ENCODE measurements around the gene RCE1. TPM values are rescaled to one million over a fixed set of nuclear protein-coding genes. Genes with fewer than 3 reads are reported as not detected.

The RCE1 gene
- total RNA-seq, 1 experiment from 2014 or later = 23.5 TPM

DNA sequence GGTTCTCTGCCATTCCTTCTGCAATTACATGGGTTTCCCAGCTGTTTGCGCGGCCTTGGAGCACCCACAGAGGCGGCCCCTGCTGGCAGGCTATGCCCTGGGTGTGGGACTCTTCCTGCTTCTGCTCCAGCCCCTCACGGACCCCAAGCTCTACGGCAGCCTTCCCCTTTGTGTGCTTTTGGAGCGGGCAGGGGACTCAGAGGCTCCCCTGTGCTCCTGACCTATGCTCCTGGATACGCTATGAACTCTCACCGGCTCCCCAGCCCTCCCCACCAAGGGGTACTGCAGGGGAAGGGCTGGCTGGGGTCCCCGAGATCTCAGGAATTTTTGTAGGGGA, 2.6 kb downstream of the RCE1 start:
- BruUV-seq (replicated peaks) = no TSS peak
- CTCF ChIA-PET = interaction anchor here (0.8 to 1.0 kb wide), 2 partner anchors 10 to 303 kb away, joined by 4 to 5 read pairs; no protein-coding TSS in a partner anchor
- H3K4me3 Mint-ChIP-seq (ENCODE audit: low read depth, unreplicated experiment) = no peak overlapping the region
- peaks cover 75% of the 10 kb centered on the region for H3K36me3 Mint-ChIP-seq (ENCODE audit: insufficient read depth, unreplicated experiment)
- H3K27ac Mint-ChIP-seq (ENCODE audit: unreplicated experiment) = no peak overlapping the region
- H3K9me3 Mint-ChIP-seq (ENCODE audit: low read depth, unreplicated experiment) = no peaks in the 10 kb centered on the region
- no peak for DNase-seq
- H3K4me1 Mint-ChIP-seq (ENCODE audit: low read depth, unreplicated experiment) = peaks cover 24% of the 10 kb centered on the region
- intact Hi-C loops (cut with micrococcal nuclease; ENCODE audit: unreplicated experiment) = no loop called here
- TF ChIP-seq, protein P1, sequence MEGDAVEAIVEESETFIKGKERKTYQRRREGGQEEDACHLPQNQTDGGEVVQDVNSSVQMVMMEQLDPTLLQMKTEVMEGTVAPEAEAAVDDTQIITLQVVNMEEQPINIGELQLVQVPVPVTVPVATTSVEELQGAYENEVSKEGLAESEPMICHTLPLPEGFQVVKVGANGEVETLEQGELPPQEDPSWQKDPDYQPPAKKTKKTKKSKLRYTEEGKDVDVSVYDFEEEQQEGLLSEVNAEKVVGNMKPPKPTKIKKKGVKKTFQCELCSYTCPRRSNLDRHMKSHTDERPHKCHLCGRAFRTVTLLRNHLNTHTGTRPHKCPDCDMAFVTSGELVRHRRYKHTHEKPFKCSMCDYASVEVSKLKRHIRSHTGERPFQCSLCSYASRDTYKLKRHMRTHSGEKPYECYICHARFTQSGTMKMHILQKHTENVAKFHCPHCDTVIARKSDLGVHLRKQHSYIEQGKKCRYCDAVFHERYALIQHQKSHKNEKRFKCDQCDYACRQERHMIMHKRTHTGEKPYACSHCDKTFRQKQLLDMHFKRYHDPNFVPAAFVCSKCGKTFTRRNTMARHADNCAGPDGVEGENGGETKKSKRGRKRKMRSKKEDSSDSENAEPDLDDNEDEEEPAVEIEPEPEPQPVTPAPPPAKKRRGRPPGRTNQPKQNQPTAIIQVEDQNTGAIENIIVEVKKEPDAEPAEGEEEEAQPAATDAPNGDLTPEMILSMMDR (IDR thresholded peaks at IDR 0.05; ENCODE audit: unreplicated experiment) = no peak
- no peaks in the 10 kb centered on the region for H3K27me3 Mint-ChIP-seq (ENCODE audit: unreplicated experiment)

GRCh38 chr11:66846671-66847091, 3.4 kb downstream of the RCE1 start:
- BruUV-seq (replicated peaks) = no TSS peak
- no peak for DNase-seq
- TF ChIP-seq, protein P1 (IDR thresholded peaks at IDR 0.05; ENCODE audit: unreplicated experiment) = no peak
- CTCF ChIA-PET = interaction anchor here (1.0 kb wide), 1 partner anchor 9 kb away, joined by 5 read pairs; no protein-coding TSS in a partner anchor
- Mint-ChIP-seq H3K4me3 (ENCODE audit: low read depth, unreplicated experiment) (no peak overlapping the region), H3K36me3 (ENCODE audit: insufficient read depth, unreplicated experiment) (peaks cover 75% of the 10 kb centered on the region), H3K27me3 (ENCODE audit: unreplicated experiment) (no peaks in the 10 kb centered on the region), H3K27ac (ENCODE audit: unreplicated experiment) (no peak overlapping the region), H3K9me3 (ENCODE audit: low read depth, unreplicated experiment) (no peaks in the 10 kb centered on the region), H3K4me1 (ENCODE audit: low read depth, unreplicated experiment) (peaks cover 17% of the 10 kb centered on the region)
- intact Hi-C loops (cut with micrococcal nuclease; ENCODE audit: unreplicated experiment) = no loop called here

DNA sequence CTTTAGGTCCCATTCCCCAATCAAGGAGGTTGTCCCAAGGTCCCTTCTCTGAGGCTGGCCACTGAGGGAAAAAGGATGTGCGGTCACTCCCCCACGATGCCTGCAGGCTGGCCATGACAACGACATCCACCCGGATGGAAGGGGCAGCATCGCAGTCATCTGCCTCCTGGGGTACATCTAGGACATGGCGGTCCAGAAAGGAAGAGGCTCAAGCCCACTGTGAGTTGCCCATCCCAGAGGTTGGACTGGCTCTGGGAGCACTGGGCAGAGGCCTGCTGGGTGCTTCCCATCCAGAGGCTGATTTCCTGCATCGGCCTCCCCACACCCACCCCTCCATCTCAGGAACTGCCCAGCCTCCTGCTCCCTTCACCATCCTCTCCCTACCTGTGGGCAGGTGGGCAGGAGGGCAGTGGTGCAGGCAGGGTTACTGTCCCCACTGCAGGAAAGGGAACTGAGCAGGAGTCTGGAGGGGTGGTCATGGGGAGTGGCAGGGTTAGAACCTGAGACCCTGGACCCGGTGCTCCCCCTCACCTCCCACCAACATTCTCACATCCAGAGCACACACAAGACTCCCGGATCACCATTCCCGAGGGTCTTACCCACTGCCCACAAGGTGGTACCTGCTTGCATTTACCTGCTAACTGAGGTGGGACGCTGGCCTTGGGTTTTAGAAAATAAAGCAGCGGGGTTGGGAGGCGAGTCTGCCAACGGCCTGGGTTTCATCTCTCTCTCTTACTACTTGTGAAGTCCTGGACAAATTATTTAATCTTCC, 4.4 kb downstream of the RCE1 start:
- intact Hi-C loops (cut with micrococcal nuclease; ENCODE audit: unreplicated experiment) = no loop called here
- BruUV-seq (replicated peaks) = no TSS peak
- peaks cover 71% of the 10 kb centered on the region for H3K36me3 Mint-ChIP-seq (ENCODE audit: insufficient read depth, unreplicated experiment)
- H3K27me3 Mint-ChIP-seq (ENCODE audit: unreplicated experiment) = no peaks in the 10 kb centered on the region
- TF ChIP-seq, protein P1 (IDR thresholded peaks at IDR 0.05; ENCODE audit: unreplicated experiment) = no peak
- H3K4me3 Mint-ChIP-seq (ENCODE audit: low read depth, unreplicated experiment) = no peak overlapping the region
- CTCF ChIA-PET = no interaction called here
- H3K9me3 Mint-ChIP-seq (ENCODE audit: low read depth, unreplicated experiment) = no peaks in the 10 kb centered on the region
- peaks cover 9% of the 10 kb centered on the region for H3K4me1 Mint-ChIP-seq (ENCODE audit: low read depth, unreplicated experiment)
- DNase-seq = no peak
- H3K27ac Mint-ChIP-seq (ENCODE audit: unreplicated experiment) = no peak overlapping the region

DNA sequence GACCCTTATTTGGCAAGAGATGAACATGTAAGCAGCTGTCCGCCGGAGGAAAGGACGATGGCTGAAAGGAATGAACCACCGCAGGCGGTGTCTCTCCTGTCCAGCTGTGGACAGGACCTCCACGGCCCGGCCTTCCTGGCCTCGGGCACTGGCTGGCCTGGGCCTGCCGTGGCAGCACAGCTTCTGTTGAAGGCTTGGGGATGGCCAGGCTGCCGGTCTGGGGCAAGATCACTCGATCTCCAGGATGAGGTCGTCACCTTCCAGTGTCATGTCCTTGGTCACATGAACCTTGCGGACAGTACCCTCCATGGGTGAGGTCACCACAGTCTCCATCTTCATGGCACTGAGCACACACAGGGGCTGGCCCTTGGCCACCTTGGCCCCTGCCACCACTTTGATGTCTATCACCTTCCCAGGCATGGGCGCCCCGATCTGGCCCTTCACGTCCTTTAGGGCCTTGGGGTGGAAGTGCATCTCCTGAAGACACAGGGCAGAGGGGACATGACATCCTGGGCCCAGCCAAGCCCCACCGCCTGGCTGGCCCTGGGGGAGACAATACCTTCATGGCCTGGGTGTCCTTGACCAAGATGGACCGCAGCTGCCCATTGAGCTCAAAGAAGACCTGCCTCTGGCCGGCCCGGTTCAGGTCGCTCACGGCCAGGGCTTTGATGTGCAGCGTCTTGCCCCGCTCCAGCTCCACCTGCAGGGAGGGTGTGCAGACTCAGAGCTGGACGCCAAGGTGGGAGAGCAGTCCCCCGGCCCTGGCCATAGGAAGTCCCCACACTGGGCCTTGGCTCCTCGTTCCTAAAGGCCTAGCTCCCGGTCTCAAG, 5.6 kb downstream of the RCE1 start:
- BruUV-seq (replicated peaks) = no TSS peak
- no peak overlapping the region for H3K27ac Mint-ChIP-seq (ENCODE audit: unreplicated experiment)
- DNase-seq = no peak
- H3K4me3 Mint-ChIP-seq (ENCODE audit: low read depth, unreplicated experiment) = no peak overlapping the region
- TF ChIP-seq, protein P1 (IDR thresholded peaks at IDR 0.05; ENCODE audit: unreplicated experiment) = no peak
- peaks cover 9% of the 10 kb centered on the region for H3K4me1 Mint-ChIP-seq (ENCODE audit: low read depth, unreplicated experiment)
- H3K36me3 Mint-ChIP-seq (ENCODE audit: insufficient read depth, unreplicated experiment) = peaks cover 59% of the 10 kb centered on the region
- no peaks in the 10 kb centered on the region for H3K9me3 Mint-ChIP-seq (ENCODE audit: low read depth, unreplicated experiment)
- H3K27me3 Mint-ChIP-seq (ENCODE audit: unreplicated experiment) = no peaks in the 10 kb centered on the region
- intact Hi-C loops (cut with micrococcal nuclease; ENCODE audit: unreplicated experiment) = no loop called here
- CTCF ChIA-PET = no interaction called here
